ENCODE results near the gene CIAO1.
"Not testable (repeated sequence)": the region's sequence is repeated elsewhere in the genome, so short reads cannot be mapped to it uniquely, and the experiment has no call there.

The CIAO1 gene

GRCh38 chr2:96276787-96277499, 10.9 kb downstream of the CIAO1 start:
- no peak for DNase-seq (ENCODE audit: low read depth in 2 of 2)

- no peak for DNase-seq (ENCODE audit: low read depth in 2 of 2)
Observed at GRCh38 chr2:96287273-96287856, 21.3 kb downstream of the CIAO1 start.

GRCh38 chr2:96291751-96292150, 25.7 kb downstream of the CIAO1 start:
- no peak for DNase-seq (ENCODE audit: low read depth in 2 of 2)

GRCh38 chr2:96294271-96294670, 28.2 kb downstream of the CIAO1 start:
- DNase-seq (ENCODE audit: low read depth in 2 of 2): not testable (repeated sequence)

GRCh38 chr2:96296925-96297324, 30.9 kb downstream of the CIAO1 start:
- no peak for DNase-seq (ENCODE audit: low read depth in 2 of 2)

GRCh38 chr2:96301865-96302264, 35.8 kb downstream of the CIAO1 start:
- DNase-seq (ENCODE audit: low read depth in 2 of 2): no peak

GRCh38 chr2:96304606-96305005, 38.6 kb downstream of the CIAO1 start:
- DNase-seq (ENCODE audit: low read depth in 2 of 2): no peak

GRCh38 chr2:96305091-96305978, 39.3 kb downstream of the CIAO1 start, which contains the start of gene SNRNP200:
TSS of gene SNRNP200 (minus strand) at chr2:96305546. CDS start at chr2:96305437, 109 bp downstream.
- peak; percentile 73 to 85 for DNase-seq (ENCODE audit: low read depth in 2 of 2)

- DNase-seq (ENCODE audit: low read depth in 2 of 2): no peak
Observed at GRCh38 chr2:96305979-96306308, 39.9 kb downstream of the CIAO1 start.

GRCh38 chr2:96306370-96306769, 40.3 kb downstream of the CIAO1 start:
- DNase-seq (ENCODE audit: low read depth in 2 of 2): no peak

- DNase-seq (ENCODE audit: low read depth in 2 of 2): no peak
Observed at GRCh38 chr2:96308248-96308647, 42.2 kb downstream of the CIAO1 start.

GRCh38 chr2:96315005-96315399, 49.0 kb downstream of the CIAO1 start:
- no peak for DNase-seq (ENCODE audit: low read depth in 2 of 2)

GRCh38 chr2:96315400-96316071, 49.5 kb downstream of the CIAO1 start:
- DNase-seq (ENCODE audit: low read depth in 2 of 2): no peak

GRCh38 chr2:96316999-96317398, 51.0 kb downstream of the CIAO1 start:
- no peak for DNase-seq (ENCODE audit: low read depth in 2 of 2)

- no peak for DNase-seq (ENCODE audit: low read depth in 2 of 2)
Observed at GRCh38 chr2:96317584-96317997, 51.6 kb downstream of the CIAO1 start.

- no peak for DNase-seq (ENCODE audit: low read depth in 2 of 2)
Observed at GRCh38 chr2:96318723-96319122, 52.7 kb downstream of the CIAO1 start.

GRCh38 chr2:96319396-96319795, 53.4 kb downstream of the CIAO1 start:
- no peak for DNase-seq (ENCODE audit: low read depth in 2 of 2)

GRCh38 chr2:96320326-96320725, 54.3 kb downstream of the CIAO1 start:
- no peak for DNase-seq (ENCODE audit: low read depth in 2 of 2)

- DNase-seq (ENCODE audit: low read depth in 2 of 2): no peak
Observed at GRCh38 chr2:96320728-96321622, 55.0 kb downstream of the CIAO1 start.
